DMS79 (cell line): ENCODE data around the gene HHAT.

Source experiments
- DNase-seq: peaks from one replicate; lab custom pipeline; 2025; lab: John Stamatoyannopoulos, UW

The HHAT gene

GRCh38 chr1:210359255-210359654, 30.6 kb downstream of the HHAT start:
- no peak for DNase-seq

GRCh38 chr1:210360852-210361477, 32.3 kb downstream of the HHAT start:
- no peak for DNase-seq

- no peak for DNase-seq
Measured at GRCh38 chr1:210361665-210362064, 33.0 kb downstream of the HHAT start.

GRCh38 chr1:210362526-210362925, 33.8 kb downstream of the HHAT start:
- DNase-seq: no peak

GRCh38 chr1:210363119-210363518, 34.4 kb downstream of the HHAT start:
- DNase-seq: no peak

GRCh38 chr1:210364479-210364878, 35.8 kb downstream of the HHAT start:
- no peak for DNase-seq

- no peak for DNase-seq
Measured at GRCh38 chr1:210366767-210367166, 38.1 kb downstream of the HHAT start.

- no peak for DNase-seq
Measured at GRCh38 chr1:210367566-210367965, 38.9 kb downstream of the HHAT start.

- no peak for DNase-seq
Measured at GRCh38 chr1:210369425-210369824, 40.7 kb downstream of the HHAT start.

GRCh38 chr1:210371916-210372315, 43.2 kb downstream of the HHAT start:
- no peak for DNase-seq

- DNase-seq: no peak
Measured at GRCh38 chr1:210372491-210372890, 43.8 kb downstream of the HHAT start.

GRCh38 chr1:210372931-210373627, 44.4 kb downstream of the HHAT start:
- no peak for DNase-seq

GRCh38 chr1:210373628-210373877, 44.9 kb downstream of the HHAT start:
- DNase-seq: no peak

- DNase-seq: no peak
Measured at GRCh38 chr1:210373878-210374599, 45.3 kb downstream of the HHAT start.

- DNase-seq: no peak
Measured at GRCh38 chr1:210374600-210374953, 45.9 kb downstream of the HHAT start.

GRCh38 chr1:210376836-210377372, 48.2 kb downstream of the HHAT start:
- DNase-seq: no peak

- DNase-seq: no peak
Measured at GRCh38 chr1:210377731-210378333, 49.1 kb downstream of the HHAT start.

GRCh38 chr1:210378736-210379135, 50.0 kb downstream of the HHAT start:
- DNase-seq: no peak

GRCh38 chr1:210381934-210382333, 53.2 kb downstream of the HHAT start:
- no peak for DNase-seq

GRCh38 chr1:210384625-210385024, 55.9 kb downstream of the HHAT start:
- no peak for DNase-seq

GRCh38 chr1:210385228-210385627, 56.5 kb downstream of the HHAT start:
- no peak for DNase-seq

- DNase-seq: no peak
Measured at GRCh38 chr1:210394281-210394821, 65.6 kb downstream of the HHAT start.

- DNase-seq: no peak
Measured at GRCh38 chr1:210396541-210396940, 67.8 kb downstream of the HHAT start.
